ENCODE data around the gene TAOK1. TPM values are rescaled to one million over a fixed set of nuclear protein-coding genes. Genes with fewer than 3 reads are reported as not detected.

TAOK1 gene
- total and polyA plus RNA-seq, 2 donors (not counting 1 experiment from before 2014, with no cell fraction given) = 9.8 to 80.7 TPM

DNA sequence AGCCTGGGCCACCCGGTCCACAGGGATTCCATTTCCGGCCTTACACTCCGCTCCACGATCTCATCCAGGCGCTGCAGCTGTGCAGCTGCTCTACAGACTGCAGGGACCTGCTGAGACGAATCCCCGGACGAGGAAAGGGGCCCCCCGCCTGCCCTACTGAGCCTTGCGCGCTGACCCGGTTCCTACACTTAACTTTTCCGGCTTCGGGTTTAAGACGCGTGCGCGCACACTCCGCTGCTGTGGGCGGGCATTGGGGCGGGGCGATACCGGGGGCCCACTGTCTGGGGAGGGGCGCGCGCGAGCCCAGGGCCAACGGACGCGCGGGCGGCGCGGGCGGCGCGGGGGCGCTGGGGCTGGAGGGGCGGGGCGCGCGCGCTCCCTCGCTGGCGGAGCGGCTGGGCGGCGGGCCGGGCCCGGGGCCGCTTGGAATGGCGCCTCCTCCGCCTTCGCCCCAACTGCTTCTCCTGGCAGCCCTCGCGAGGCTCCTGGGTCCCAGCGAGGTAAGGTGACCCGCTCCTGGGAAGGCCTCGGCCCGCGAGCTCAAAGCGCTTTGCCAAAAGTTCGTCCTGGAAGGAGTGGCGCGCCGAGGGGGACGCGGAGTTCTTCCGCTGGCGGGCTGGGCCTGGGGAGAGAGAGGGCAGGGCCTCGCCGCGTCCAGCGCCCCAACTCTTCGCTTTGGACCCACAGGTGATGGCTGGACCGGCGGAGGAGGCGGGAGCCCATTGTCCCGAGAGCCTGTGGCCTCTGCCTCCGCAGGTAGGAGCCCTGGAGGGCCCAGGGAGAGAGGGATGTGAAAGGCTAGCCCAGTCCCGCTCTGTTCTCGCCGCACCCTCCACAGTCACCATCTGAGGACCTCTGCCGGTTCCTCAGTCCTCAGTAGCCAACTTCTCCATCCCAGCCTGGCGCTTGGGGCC lies 178.4 kb downstream of the TAOK1 start, which contains the start of gene TP53I13:
Gene TP53I13 (plus strand): TSS at position 371 of the 914 bp plus-strand sequence. CDS start 58 bp downstream, at position 429.
- CTCF ChIA-PET = interaction anchor here (0.6 to 24.3 kb wide), 18 partner anchors 8 to 198 kb away, joined by 3 to 336 read pairs (median 4); no protein-coding TSS in a partner anchor
- peak within 1 kb of the TSS; percentile 99 for H3K4me3 Mint-ChIP-seq
- Histone ChIP-seq H3K27ac (ENCODE audit: low read length in 2 of 2) (peak within 1 kb of the TSS; percentile 71 to 76), H3K4me2 (replicated peaks; ENCODE audit: low read depth, low read length, poor library complexity, severe bottlenecking) (peak within 1 kb of the TSS; percentile 100), H3K9ac (ENCODE audit: low read length) (peak within 1 kb of the TSS; percentile 82), H4K20me1 (ENCODE audit: control insufficient read depth, insufficient read depth, low read length, poor library complexity, severe bottlenecking) (peaks cover 7% of the 10 kb centered on the region), H3K4me1 (ENCODE audit: control insufficient read depth in 2 of 2, insufficient read depth in 2 of 2, low read length in 2 of 2) (peaks cover 27 to 40% of the 10 kb centered on the region in 2 donors), H3K9me3 (ENCODE audit: control extremely low read depth in 1 of 3, control insufficient read depth in 2 of 3, insufficient read depth in 1 of 3, low read length in 2 of 3) (no peaks in the 10 kb centered on the region), H2AFZ (ENCODE audit: insufficient read depth, low read depth, low read length, poor library complexity, severe bottlenecking) (peak within 1 kb of the TSS; percentile 94), H3K79me2 (ENCODE audit: control insufficient read depth, insufficient read depth, low read length) (peaks cover 12% of the 10 kb centered on the region), H3K4me3 (ENCODE audit: control extremely low read depth in 1 of 5, extremely low read depth in 1 of 5, insufficient read depth in 1 of 5, low read depth in 2 of 5, low read length in 4 of 5) (peak within 1 kb of the TSS; percentile 71 to 99 (median 80)), H3K36me3 (replicated peaks in 1 of 2; ENCODE audit: control extremely low read depth in 1 of 2, control insufficient read depth in 1 of 2, extremely low read depth in 1 of 2, insufficient read depth in 2 of 2, low read length in 1 of 2) (peaks cover 0 to 5% of the 10 kb centered on the region in 2 experiments), H3K27me3 (replicated peaks in 1 of 4; ENCODE audit: control extremely low read depth in 1 of 4, control insufficient read depth in 3 of 4, insufficient read depth in 4 of 4, low read length in 3 of 4) (no peaks in the 10 kb centered on the region)
- POLR2A ChIA-PET = interaction anchor here (0.6 to 2.9 kb wide), 7 partner anchors 12 to 618 kb away, joined by 3 to 12 read pairs (median 4); partner anchors contain the start of gene ANKRD13B
- TF ChIP-seq, protein P1, sequence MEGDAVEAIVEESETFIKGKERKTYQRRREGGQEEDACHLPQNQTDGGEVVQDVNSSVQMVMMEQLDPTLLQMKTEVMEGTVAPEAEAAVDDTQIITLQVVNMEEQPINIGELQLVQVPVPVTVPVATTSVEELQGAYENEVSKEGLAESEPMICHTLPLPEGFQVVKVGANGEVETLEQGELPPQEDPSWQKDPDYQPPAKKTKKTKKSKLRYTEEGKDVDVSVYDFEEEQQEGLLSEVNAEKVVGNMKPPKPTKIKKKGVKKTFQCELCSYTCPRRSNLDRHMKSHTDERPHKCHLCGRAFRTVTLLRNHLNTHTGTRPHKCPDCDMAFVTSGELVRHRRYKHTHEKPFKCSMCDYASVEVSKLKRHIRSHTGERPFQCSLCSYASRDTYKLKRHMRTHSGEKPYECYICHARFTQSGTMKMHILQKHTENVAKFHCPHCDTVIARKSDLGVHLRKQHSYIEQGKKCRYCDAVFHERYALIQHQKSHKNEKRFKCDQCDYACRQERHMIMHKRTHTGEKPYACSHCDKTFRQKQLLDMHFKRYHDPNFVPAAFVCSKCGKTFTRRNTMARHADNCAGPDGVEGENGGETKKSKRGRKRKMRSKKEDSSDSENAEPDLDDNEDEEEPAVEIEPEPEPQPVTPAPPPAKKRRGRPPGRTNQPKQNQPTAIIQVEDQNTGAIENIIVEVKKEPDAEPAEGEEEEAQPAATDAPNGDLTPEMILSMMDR (IDR thresholded peaks at IDR 0.05) = no peak
- TF ChIP-seq EZH2 (IDR thresholded peaks at IDR 0.05; ENCODE audit: borderline replicate concordance, insufficient read depth, low read depth, low read length, poor library complexity, severe bottlenecking) = no peak
- under 1% methylated on average over 84 of the region's 85 CpGs for WGBS (ENCODE audit: insufficient coverage)
- H3K27me3 Mint-ChIP-seq = no peaks in the 10 kb centered on the region
- H3K9me3 Mint-ChIP-seq (ENCODE audit: insufficient read depth) = no peaks in the 10 kb centered on the region
- DNase-seq (peak; percentile 92), ATAC-seq (ENCODE audit: low read depth) (peak; percentile 60)
- intact Hi-C loops (cut with micrococcal nuclease) = loop anchor here (1.0 to 10.0 kb wide), 11 partner anchors 12 to 924 kb away; partner anchors contain the start of genes BLTP2, GIT1, NUFIP2 and PHF12
- H3K4me1 Mint-ChIP-seq = peaks cover 39% of the 10 kb centered on the region
- H3K27ac Mint-ChIP-seq = peak within 1 kb of the TSS; percentile 97

Measured in B cell (primary cell).